GM12864 (cell line): ENCODE results near the gene ADSL.
"Not testable (repeated sequence)": the region's sequence is repeated elsewhere in the genome, so short reads cannot be mapped to it uniquely, and the experiment has no call there.

Source experiments
- DNase-seq: peaks from one replicate; pipeline ENCODE4 v3.0.0-alpha.2; 2011; ENCODE audit warnings: low read depth
- H3K4me3 ChIP-seq: 2 replicates; pipeline ENCODE4 v1.5.1; 2011; ENCODE audit warnings: mild to moderate bottlenecking, low read depth, low read length, control low read depth
- CTCF ChIP-seq: IDR thresholded peaks from 2 replicates; pipeline ENCODE4 v1.5.1; 2011; ENCODE audit warnings: low read depth, mild to moderate bottlenecking, moderate library complexity, low read length, control low read depth, inconsistent platforms; ENCODE audit errors: missing control alignments

ADSL gene

GRCh38 chr22:40377931-40378330 is 31.6 kb downstream of the ADSL start:
- TF ChIP-seq CTCF: no peak
- no peak for DNase-seq
- no peak overlapping the region for H3K4me3 ChIP-seq

GRCh38 chr22:40378448-40378847 is 32.1 kb downstream of the ADSL start:
- H3K4me3 ChIP-seq, DNase-seq: not testable (repeated sequence)

- H3K4me3 ChIP-seq: no peak overlapping the region
- no peak for TF ChIP-seq CTCF
- DNase-seq: no peak
These were observed 35.2 kb downstream of the ADSL start for GRCh38 chr22:40381461-40381860.

- TF ChIP-seq CTCF: no peak
- DNase-seq: no peak
- H3K4me3 ChIP-seq: no peak overlapping the region
These were observed 37.6 kb downstream of the ADSL start for GRCh38 chr22:40383905-40384304.

- no peak for TF ChIP-seq CTCF
- peak overlapping the region; percentile 32 for H3K4me3 ChIP-seq
- peak; percentile 48 for DNase-seq
These were observed 38.9 kb downstream of the ADSL start for GRCh38 chr22:40385036-40385782.

GRCh38 chr22:40387746-40388145 is 41.4 kb downstream of the ADSL start:
- TF ChIP-seq CTCF: no peak
- no peak for DNase-seq
- no peak overlapping the region for H3K4me3 ChIP-seq

- DNase-seq: no peak
- H3K4me3 ChIP-seq: no peak overlapping the region
- no peak for TF ChIP-seq CTCF
These were observed 41.9 kb downstream of the ADSL start for GRCh38 chr22:40388231-40388630.
